ENCODE data around the gene HS6ST1.

Gene HS6ST1

DNA sequence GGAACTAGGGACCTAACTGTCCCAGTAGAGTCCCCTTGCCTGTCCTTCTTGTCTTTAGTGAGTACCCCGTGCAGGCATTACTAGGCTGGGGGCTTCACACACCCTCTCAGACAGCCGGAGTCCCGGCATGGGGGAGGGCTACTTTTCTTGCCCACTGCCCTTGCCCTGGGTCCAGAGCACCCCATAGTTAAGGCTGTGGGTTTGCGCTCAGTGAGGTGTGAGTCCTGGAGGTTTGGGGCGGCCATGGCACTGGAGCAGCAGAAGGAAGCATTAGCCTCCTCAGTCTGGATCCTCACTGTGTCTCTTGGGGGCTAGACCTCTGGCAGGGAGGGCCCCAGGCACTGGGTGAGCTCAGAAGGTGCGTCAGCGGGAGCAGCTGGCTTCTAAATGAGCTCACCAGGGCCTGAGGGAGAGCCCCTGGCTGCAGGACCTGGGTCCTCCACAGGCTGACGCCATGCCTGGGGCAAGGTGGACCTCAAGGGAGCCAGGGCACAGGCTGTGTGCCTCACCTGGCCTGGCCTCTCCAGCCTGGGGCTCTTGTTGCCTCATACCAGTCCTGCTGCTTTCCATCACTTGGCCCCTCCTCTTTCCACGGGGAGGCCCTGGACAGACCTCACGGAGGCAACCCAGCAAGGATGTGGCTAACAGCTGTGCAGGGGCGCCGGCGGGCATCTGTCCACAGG is 27.4 kb downstream of the HS6ST1 start (continued):
- TF ChIP-seq, protein P1, sequence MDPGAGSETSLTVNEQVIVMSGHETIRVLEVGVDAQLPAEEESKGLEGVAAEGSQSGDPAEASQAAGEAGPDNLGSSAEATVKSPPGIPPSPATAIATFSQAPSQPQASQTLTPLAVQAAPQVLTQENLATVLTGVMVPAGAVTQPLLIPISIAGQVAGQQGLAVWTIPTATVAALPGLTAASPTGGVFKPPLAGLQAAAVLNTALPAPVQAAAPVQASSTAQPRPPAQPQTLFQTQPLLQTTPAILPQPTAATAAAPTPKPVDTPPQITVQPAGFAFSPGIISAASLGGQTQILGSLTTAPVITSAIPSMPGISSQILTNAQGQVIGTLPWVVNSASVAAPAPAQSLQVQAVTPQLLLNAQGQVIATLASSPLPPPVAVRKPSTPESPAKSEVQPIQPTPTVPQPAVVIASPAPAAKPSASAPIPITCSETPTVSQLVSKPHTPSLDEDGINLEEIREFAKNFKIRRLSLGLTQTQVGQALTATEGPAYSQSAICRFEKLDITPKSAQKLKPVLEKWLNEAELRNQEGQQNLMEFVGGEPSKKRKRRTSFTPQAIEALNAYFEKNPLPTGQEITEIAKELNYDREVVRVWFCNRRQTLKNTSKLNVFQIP (CRISPR knock-in tag; IDR thresholded peaks at IDR 0.05; ENCODE audit: borderline replicate concordance, low read depth): no peak
- TF ChIP-seq ZNF70 (CRISPR knock-in tag; IDR thresholded peaks at IDR 0.05): no peak
- TF ChIP-seq, protein P2, sequence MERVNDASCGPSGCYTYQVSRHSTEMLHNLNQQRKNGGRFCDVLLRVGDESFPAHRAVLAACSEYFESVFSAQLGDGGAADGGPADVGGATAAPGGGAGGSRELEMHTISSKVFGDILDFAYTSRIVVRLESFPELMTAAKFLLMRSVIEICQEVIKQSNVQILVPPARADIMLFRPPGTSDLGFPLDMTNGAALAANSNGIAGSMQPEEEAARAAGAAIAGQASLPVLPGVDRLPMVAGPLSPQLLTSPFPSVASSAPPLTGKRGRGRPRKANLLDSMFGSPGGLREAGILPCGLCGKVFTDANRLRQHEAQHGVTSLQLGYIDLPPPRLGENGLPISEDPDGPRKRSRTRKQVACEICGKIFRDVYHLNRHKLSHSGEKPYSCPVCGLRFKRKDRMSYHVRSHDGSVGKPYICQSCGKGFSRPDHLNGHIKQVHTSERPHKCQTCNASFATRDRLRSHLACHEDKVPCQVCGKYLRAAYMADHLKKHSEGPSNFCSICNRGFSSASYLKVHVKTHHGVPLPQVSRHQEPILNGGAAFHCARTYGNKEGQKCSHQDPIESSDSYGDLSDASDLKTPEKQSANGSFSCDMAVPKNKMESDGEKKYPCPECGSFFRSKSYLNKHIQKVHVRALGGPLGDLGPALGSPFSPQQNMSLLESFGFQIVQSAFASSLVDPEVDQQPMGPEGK (CRISPR knock-in tag; IDR thresholded peaks at IDR 0.05; ENCODE audit: borderline replicate concordance): no peak
- no peak for TF ChIP-seq ISL1 (CRISPR knock-in tag; IDR thresholded peaks at IDR 0.05)
- TF ChIP-seq CSDC2 (CRISPR knock-in tag; IDR thresholded peaks at IDR 0.05): no peak

DNA sequence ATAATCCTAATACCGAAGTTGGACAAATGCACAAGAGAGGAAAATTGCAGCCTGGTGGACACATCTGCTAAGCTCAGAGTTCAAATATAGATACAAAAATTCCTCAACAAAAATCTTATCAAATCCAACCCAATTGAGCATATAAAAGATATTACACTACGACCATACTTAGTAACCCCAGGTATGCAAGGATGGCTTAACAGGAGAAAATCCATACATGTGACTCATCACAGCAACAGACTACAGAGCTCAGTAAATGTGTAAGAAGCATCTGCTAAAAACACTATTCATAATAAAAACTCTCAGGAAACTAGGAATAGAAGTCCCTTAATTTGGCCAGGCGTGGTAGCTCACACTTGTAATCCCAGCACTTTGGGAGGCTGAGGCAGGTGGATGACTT is 28.3 kb downstream of the HS6ST1 start:
- TF ChIP-seq PPARA (CRISPR knock-in tag; IDR thresholded peaks at IDR 0.05; ENCODE audit: borderline replicate concordance) (no peak), TOX (CRISPR knock-in tag; IDR thresholded peaks at IDR 0.05; ENCODE audit: borderline replicate concordance) (no peak), ARNTL (CRISPR knock-in tag; IDR thresholded peaks at IDR 0.05; ENCODE audit: borderline replicate concordance, low read depth) (no peak), ZNF565 (CRISPR knock-in tag; conservative IDR thresholded peaks at IDR 0.05; ENCODE audit: low read depth) (no peak), CSDC2 (CRISPR knock-in tag; IDR thresholded peaks at IDR 0.05) (no peak), ZFP30 (CRISPR knock-in tag; IDR thresholded peaks at IDR 0.05) (no peak), ISL1 (CRISPR knock-in tag; IDR thresholded peaks at IDR 0.05) (no peak), TCF4 (CRISPR knock-in tag; IDR thresholded peaks at IDR 0.05; ENCODE audit: borderline replicate concordance) (no peak), SNAI2 (CRISPR knock-in tag; IDR thresholded peaks at IDR 0.05) (no peak), ZNF8 (CRISPR knock-in tag; IDR thresholded peaks at IDR 0.05) (no peak), RARB (CRISPR knock-in tag; IDR thresholded peaks at IDR 0.05) (no peak), OSR1 (CRISPR knock-in tag; IDR thresholded peaks at IDR 0.05) (no peak)
- TF ChIP-seq, protein P3, sequence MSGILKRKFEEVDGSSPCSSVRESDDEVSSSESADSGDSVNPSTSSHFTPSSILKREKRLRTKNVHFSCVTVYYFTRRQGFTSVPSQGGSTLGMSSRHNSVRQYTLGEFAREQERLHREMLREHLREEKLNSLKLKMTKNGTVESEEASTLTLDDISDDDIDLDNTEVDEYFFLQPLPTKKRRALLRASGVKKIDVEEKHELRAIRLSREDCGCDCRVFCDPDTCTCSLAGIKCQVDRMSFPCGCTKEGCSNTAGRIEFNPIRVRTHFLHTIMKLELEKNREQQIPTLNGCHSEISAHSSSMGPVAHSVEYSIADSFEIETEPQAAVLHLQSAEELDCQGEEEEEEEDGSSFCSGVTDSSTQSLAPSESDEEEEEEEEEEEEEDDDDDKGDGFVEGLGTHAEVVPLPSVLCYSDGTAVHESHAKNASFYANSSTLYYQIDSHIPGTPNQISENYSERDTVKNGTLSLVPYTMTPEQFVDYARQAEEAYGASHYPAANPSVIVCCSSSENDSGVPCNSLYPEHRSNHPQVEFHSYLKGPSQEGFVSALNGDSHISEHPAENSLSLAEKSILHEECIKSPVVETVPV (CRISPR knock-in tag; IDR thresholded peaks at IDR 0.05): no peak
- TF ChIP-seq, protein P4, sequence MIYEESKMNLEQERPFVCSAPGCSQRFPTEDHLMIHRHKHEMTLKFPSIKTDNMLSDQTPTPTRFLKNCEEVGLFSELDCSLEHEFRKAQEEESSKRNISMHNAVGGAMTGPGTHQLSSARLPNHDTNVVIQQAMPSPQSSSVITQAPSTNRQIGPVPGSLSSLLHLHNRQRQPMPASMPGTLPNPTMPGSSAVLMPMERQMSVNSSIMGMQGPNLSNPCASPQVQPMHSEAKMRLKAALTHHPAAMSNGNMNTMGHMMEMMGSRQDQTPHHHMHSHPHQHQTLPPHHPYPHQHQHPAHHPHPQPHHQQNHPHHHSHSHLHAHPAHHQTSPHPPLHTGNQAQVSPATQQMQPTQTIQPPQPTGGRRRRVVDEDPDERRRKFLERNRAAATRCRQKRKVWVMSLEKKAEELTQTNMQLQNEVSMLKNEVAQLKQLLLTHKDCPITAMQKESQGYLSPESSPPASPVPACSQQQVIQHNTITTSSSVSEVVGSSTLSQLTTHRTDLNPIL (CRISPR knock-in tag; IDR thresholded peaks at IDR 0.05; ENCODE audit: low read depth): no peak
- no peak for ATAC-seq

DNA sequence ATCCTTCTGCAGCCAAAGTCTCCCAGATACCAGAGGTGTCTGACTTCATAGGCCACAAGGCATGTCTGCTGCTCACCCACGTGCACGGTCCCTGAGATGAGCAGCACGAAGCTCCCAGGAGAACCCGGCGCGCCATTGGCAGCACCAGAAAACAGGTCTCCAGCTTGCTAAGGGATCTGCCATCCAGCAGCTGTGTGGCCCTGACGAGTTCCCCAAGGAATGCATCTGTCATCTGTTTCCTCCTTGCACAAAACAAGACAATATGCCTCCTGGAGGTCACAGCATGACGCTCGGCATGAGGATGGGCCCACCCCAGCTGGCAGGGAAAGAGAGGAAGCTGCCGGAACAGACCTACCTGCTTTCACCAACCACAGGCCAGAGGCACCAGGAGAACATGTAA is 29.2 kb downstream of the HS6ST1 start:
- no peak for ATAC-seq
- TF ChIP-seq PPARA (CRISPR knock-in tag; IDR thresholded peaks at IDR 0.05; ENCODE audit: borderline replicate concordance): no peak
- TF ChIP-seq ZNF70 (CRISPR knock-in tag; IDR thresholded peaks at IDR 0.05): no peak
- TF ChIP-seq RARB (CRISPR knock-in tag; IDR thresholded peaks at IDR 0.05): no peak
- TF ChIP-seq GLIS3 (CRISPR knock-in tag; IDR thresholded peaks at IDR 0.05): no peak
- TF ChIP-seq, protein P4 (CRISPR knock-in tag; IDR thresholded peaks at IDR 0.05; ENCODE audit: low read depth): no peak
- TF ChIP-seq, protein P3 (CRISPR knock-in tag; IDR thresholded peaks at IDR 0.05): no peak
- TF ChIP-seq CSDC2 (CRISPR knock-in tag; IDR thresholded peaks at IDR 0.05): no peak
- TF ChIP-seq OSR1 (CRISPR knock-in tag; IDR thresholded peaks at IDR 0.05): no peak
- TF ChIP-seq BACH2 (CRISPR knock-in tag; IDR thresholded peaks at IDR 0.05; ENCODE audit: borderline replicate concordance): no peak
